Peyer's patch (tissue), 4 donors: ENCODE measurements around the gene TEKT5.

ENCODE experiments used
- POLR2A ChIP-seq, 2 donors: fragments of 450-650 bp; IDR thresholded peaks; one replicate each; pipeline ENCODE4 v1.5.1; 2017; ENCODE audit warnings: antibody characterized with exemption in 2 of 2, mild to moderate bottlenecking in 2 of 2, moderate library complexity in 2 of 2
- TF ChIP-seq, protein P1 (sequence below), 6 experiments: fragments of 450-650 bp in 4 of 6; fragments of 200-600 bp in 2 of 6; sonication (generic) in 1 of 6; IDR thresholded peaks; one replicate each; pipeline ENCODE4 v1.5.1; 2017 to 2019; ENCODE audit warnings: antibody characterized with exemption in 6 of 6, mild to moderate bottlenecking in 3 of 6, moderate library complexity in 1 of 6

DNA sequence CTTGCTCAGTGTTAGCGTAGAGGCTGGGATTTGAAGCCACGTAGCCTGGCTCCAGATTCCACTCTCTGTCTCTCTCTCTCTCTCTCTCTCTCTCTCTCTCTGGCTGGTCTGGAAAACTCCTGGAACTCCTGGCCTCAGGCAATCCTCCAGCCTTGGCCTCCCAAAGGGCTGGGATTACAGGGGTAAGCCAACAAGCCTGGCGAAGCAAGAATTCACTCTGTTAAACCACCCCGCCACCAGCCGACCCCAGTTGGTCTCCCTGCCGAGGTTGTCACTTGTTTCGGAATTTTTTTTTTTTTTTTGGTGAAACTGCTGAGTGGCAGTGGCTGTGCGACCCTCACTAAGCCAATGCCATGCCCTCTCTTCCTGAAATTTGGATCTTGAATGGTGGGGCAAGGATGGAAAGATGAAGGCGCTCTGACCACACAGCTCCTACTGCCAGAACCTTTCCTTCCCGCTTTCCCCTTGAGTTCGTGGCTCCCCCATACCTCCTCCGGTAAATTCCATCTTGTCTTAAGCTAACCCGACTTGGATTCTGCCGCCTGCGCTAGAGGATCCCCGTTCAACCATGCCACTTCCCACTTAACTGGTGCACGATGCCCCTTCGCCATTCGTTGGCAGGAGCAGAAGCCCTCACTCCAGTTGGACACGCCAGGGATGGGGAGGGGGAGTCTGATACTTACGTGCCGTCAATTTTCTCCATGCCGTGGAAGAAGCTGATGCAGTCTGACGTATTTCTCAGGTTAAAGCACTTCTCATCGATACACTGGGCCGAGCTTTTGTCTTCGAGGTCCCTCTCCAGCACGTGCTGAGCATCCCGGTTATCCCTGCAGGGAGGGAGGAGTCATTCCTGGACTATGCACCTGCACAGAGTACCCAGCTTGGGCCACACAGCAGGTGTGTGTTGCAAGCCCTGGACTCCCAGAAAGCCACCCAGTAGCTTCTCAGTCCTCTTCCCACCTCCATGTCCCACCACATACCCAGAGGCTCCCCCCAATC lies 13.1 kb downstream of the TEKT5 start:
- TF ChIP-seq, protein P1, sequence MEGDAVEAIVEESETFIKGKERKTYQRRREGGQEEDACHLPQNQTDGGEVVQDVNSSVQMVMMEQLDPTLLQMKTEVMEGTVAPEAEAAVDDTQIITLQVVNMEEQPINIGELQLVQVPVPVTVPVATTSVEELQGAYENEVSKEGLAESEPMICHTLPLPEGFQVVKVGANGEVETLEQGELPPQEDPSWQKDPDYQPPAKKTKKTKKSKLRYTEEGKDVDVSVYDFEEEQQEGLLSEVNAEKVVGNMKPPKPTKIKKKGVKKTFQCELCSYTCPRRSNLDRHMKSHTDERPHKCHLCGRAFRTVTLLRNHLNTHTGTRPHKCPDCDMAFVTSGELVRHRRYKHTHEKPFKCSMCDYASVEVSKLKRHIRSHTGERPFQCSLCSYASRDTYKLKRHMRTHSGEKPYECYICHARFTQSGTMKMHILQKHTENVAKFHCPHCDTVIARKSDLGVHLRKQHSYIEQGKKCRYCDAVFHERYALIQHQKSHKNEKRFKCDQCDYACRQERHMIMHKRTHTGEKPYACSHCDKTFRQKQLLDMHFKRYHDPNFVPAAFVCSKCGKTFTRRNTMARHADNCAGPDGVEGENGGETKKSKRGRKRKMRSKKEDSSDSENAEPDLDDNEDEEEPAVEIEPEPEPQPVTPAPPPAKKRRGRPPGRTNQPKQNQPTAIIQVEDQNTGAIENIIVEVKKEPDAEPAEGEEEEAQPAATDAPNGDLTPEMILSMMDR (IDR thresholded peaks at IDR 0.05) = no peak
- no peak for TF ChIP-seq POLR2A (IDR thresholded peaks at IDR 0.05)
